Endothelial cell of umbilical vein (primary cell): ENCODE data around the gene ASB2. TPM values are rescaled to one million over a fixed set of nuclear protein-coding genes. Genes with fewer than 3 reads are reported as not detected.

Source experiments
- BruUV-seq: library from RNA; stranded (reverse); fragments of 400-500 nt; replicated peaks from 2 replicates; lab custom pipeline; 2021; lab: Mats Ljungman, UMichigan
- CTCF ChIA-PET: fragments of 300-600, 350-600 bp; sonication (Branson Sonifier 250); formaldehyde crosslinking; loops from one replicate; lab custom pipeline; 2021; ENCODE audit warnings: antibody characterized with exemption, inconsistent platforms; lab: Charles Lee
- POLR2A ChIA-PET: fragments of 300-600, 350-600 bp; sonication (Branson Sonifier 250); formaldehyde crosslinking; loops from one replicate; lab custom pipeline; 2021; ENCODE audit warnings: antibody characterized with exemption, inconsistent platforms; lab: Charles Lee
- DNase-seq: peaks from one replicate; pipeline ENCODE4 v3.0.0-alpha.2; 2011; ENCODE audit warnings: low read depth, low spot score
- FAIRE-seq: peaks from 2 replicates; lab custom pipeline; 2011; peaks lifted over from hg19 to GRCh38; lab: Jason Lieb, UNC
- H2AFZ ChIP-seq: 2 replicates; pipeline ENCODE4 v1.6.0; 2012; ENCODE audit warnings: low read depth, low read length, control low read depth, inconsistent platforms
- H3K27ac ChIP-seq: 2 replicates; pipeline ENCODE4 v1.5.1; 2011; ENCODE audit warnings: low read depth, mild to moderate bottlenecking, control low read depth, low read length, moderate library complexity; ENCODE audit not compliant: insufficient read depth
- H3K27me3 ChIP-seq, 2 experiments: 2 replicates each; pipeline versions ENCODE4 v1.6.0 to v1.6.1; 2011; ENCODE audit warnings: low read length in 2 of 2, mixed read lengths in 1 of 2; ENCODE audit not compliant: control insufficient read depth in 2 of 2, insufficient read depth in 2 of 2
- H3K36me3 ChIP-seq, 2 experiments: 2 replicates in 1 of 2; 3 replicates in 1 of 2; pipeline ENCODE4 v1.5.1; 2011; ENCODE audit warnings: low read length in 2 of 2, mild to moderate bottlenecking in 1 of 2, moderate library complexity in 1 of 2; ENCODE audit not compliant: control insufficient read depth in 2 of 2, insufficient read depth in 2 of 2; ENCODE audit errors: extremely low read depth in 1 of 2
- H3K4me1 ChIP-seq: 3 replicates; pipeline ENCODE4 v1.5.1; 2011; ENCODE audit warnings: mild to moderate bottlenecking, low read length; ENCODE audit not compliant: control insufficient read depth, insufficient read depth; ENCODE audit errors: extremely low read depth
- H3K4me2 ChIP-seq: 2 replicates; pipeline ENCODE4 v1.6.1; 2011; ENCODE audit warnings: low read length, control low read depth, mixed read lengths; ENCODE audit not compliant: insufficient read depth
- H3K4me3 ChIP-seq, 3 experiments: fragments of 200-600 bp in 1 of 3; sonication (generic), shearing (Covaris generic) in 1 of 3; replicated peaks in 1 of 3; 2 replicates each; pipeline ENCODE4 v1.5.1; 2011 to 2016; ENCODE audit warnings: control low read depth in 3 of 3, low read length in 3 of 3, mild to moderate bottlenecking in 2 of 3, inconsistent platforms in 1 of 3, low read depth in 1 of 3, moderate library complexity in 1 of 3; ENCODE audit not compliant: insufficient read depth in 1 of 3
- H3K79me2 ChIP-seq: 2 replicates; pipeline ENCODE4 v1.6.0; 2012; ENCODE audit warnings: low read length, inconsistent platforms; ENCODE audit not compliant: control insufficient read depth, insufficient read depth
- H3K9ac ChIP-seq: replicated peaks from 2 replicates; pipeline ENCODE3; 2011; ENCODE audit warnings: low read length, control low read depth; ENCODE audit not compliant: insufficient read depth; ENCODE audit errors: extremely low read depth
- H3K9me1 ChIP-seq: replicated peaks from 3 replicates; pipeline ENCODE4 v1.6.0; 2011; ENCODE audit warnings: mild to moderate bottlenecking, low read length; ENCODE audit not compliant: control insufficient read depth, insufficient read depth; ENCODE audit errors: extremely low read depth
- H3K9me3 ChIP-seq: replicated peaks from 2 replicates; pipeline ENCODE4 v1.5.1; 2012; ENCODE audit warnings: low read length, inconsistent platforms; ENCODE audit not compliant: control insufficient read depth, insufficient read depth
- H4K20me1 ChIP-seq: replicated peaks from 2 replicates; pipeline ENCODE3; 2011; ENCODE audit warnings: mild to moderate bottlenecking, low read length; ENCODE audit not compliant: control insufficient read depth, insufficient read depth; ENCODE audit errors: extremely low read depth
- CTCF ChIP-seq, 2 donors: IDR thresholded peaks; 1 replicate in 1 of 2; 2 replicates in 1 of 2; pipeline ENCODE4 v1.5.1; 2011; ENCODE audit warnings: low read length in 2 of 2, mild to moderate bottlenecking in 2 of 2, moderate library complexity in 2 of 2, control low read depth in 1 of 2, inconsistent platforms in 1 of 2, low read depth in 1 of 2; ENCODE audit not compliant: insufficient read depth in 1 of 2; ENCODE audit errors: extremely low read depth in 1 of 2
- EZH2 ChIP-seq: IDR thresholded peaks from 2 replicates; pipeline ENCODE4 v1.6.1; 2012; ENCODE audit warnings: borderline replicate concordance, low read depth, mild to moderate bottlenecking, moderate library complexity, low read length, inconsistent platforms; ENCODE audit not compliant: severe bottlenecking
- FOS ChIP-seq: IDR thresholded peaks from 2 replicates; pipeline ENCODE4 v1.6.1; 2011; ENCODE audit warnings: mild to moderate bottlenecking, low read length, moderate library complexity, borderline replicate concordance; ENCODE audit not compliant: insufficient read depth
- GATA2 ChIP-seq: IDR thresholded peaks from 2 replicates; pipeline ENCODE4 v1.7.0; 2011; ENCODE audit warnings: low read depth, mild to moderate bottlenecking, moderate library complexity, mixed read lengths, low read length; ENCODE audit not compliant: insufficient read length, insufficient read depth
- POLR2AphosphoS5 ChIP-seq: IDR thresholded peaks from 2 replicates; pipeline ENCODE4 v1.6.1; 2012; ENCODE audit warnings: low read depth, mild to moderate bottlenecking, control low read depth, low read length, moderate library complexity; ENCODE audit not compliant: insufficient read depth
- dilution Hi-C: fragments of 300-500 bp; cut with MboI; formaldehyde crosslinking; loops from one replicate; pipeline ENCODE4 v1.15.0; 2019; ENCODE audit warnings: low sequenced_read_pairs; ENCODE audit not compliant: extremely low pct_ligation_motif_present
- intact Hi-C: fragments of 100-400 bp; cut with micrococcal nuclease; formaldehyde crosslinking; loops from one replicate; pipeline ENCODE4 v1.10.0; 2022
- polyA plus RNA-seq, 4 experiments: library from polyadenylated mRNA; depleted of rRNA in 3 of 4; stranded (reverse) in 3 of 4; unstranded in 1 of 4; fragments of >200 nt; gene quantifications; 2 replicates each; pipeline versions ENCODE4 v1.2.1 to v1.2.3, GENCODE V29; 2011 to 2012; ENCODE audit warnings: missing spikeins in 1 of 4
- total RNA-seq: library from RNA; stranded (reverse); gene quantifications from 2 replicates; pipeline ENCODE4 v1.2.3, GENCODE V29; 2021
- TF ChIP-seq, protein P1 (sequence below): IDR thresholded peaks from 2 replicates; pipeline ENCODE4 v1.6.1; 2011; ENCODE audit not compliant: insufficient read depth, insufficient read length

Gene ASB2
- total and polyA plus RNA-seq, 2 donors (not counting 3 experiments of a cell fraction or from before 2014, with no cell fraction given): not detected

- Histone ChIP-seq H3K27ac (no peak overlapping the region), H3K9me1 (no peaks in the 10 kb centered on the region), H3K9me3 (no peaks in the 10 kb centered on the region), H3K4me2 (no peak overlapping the region), H3K36me3 (no peaks in the 10 kb centered on the region), H4K20me1 (no peaks in the 10 kb centered on the region), H3K4me3 (no peak overlapping the region), H3K4me1 (no peaks in the 10 kb centered on the region), H3K79me2 (no peaks in the 10 kb centered on the region), H3K27me3 (no peaks in the 10 kb centered on the region), H3K9ac (no peak overlapping the region), H2AFZ (no peak overlapping the region)
- CTCF ChIA-PET: interaction anchor here (1.8 kb wide), 1 partner anchor 15 kb away, joined by 8 read pairs; no protein-coding TSS in a partner anchor
- BruUV-seq: no TSS peak
- TF ChIP-seq FOS (no peak), CTCF (IDR thresholded peaks at IDR 0.05; ENCODE audit: extremely low read depth in 1 of 2, insufficient read depth in 1 of 2, low read depth in 1 of 2, low read length in 2 of 2) (no peak), POLR2AphosphoS5 (no peak), GATA2 (no peak), EZH2 (no peak)
- TF ChIP-seq, protein P1, sequence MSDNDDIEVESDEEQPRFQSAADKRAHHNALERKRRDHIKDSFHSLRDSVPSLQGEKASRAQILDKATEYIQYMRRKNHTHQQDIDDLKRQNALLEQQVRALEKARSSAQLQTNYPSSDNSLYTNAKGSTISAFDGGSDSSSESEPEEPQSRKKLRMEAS: no peak
- DNase-seq (no peak), FAIRE-seq (no peak)
- POLR2A ChIA-PET: no interaction called here
- dilution Hi-C loops (no loop called here), intact Hi-C loops (no loop called here)
These were observed 51.6 kb downstream of the ASB2 start for GRCh38 chr14:93924592-93925355.
